ENCODE measurements around the gene PTPRN2.

- TF ChIP-seq CTCF (conservative IDR thresholded peaks at IDR 0.05 in 1 of 2, IDR thresholded peaks at IDR 0.05 in 1 of 2; ENCODE audit: extremely low read depth in 1 of 2, insufficient read depth in 1 of 2, low read depth in 1 of 2, low read length in 2 of 2) (no peak), EZH2 (IDR thresholded peaks at IDR 0.05; ENCODE audit: borderline replicate concordance, low read length) (no peak)
Measured at GRCh38 chr7:158516524-158516923, 71.1 kb downstream of the PTPRN2 start.

Measured in mammary epithelial cell (primary cell).